Mesendoderm (in vitro differentiated cells): ENCODE measurements around the gene TPGS1.
A peak's percentile ranks its signal among the peaks of the same experiment; 100 is the strongest.

ENCODE experiments used
- DNase-seq: peaks from one replicate; pipeline ENCODE4 v3.0.0; 2013
- H2AK5ac ChIP-seq: 2 replicates; pipeline ENCODE4 v1.6.1; 2013; ENCODE audit warnings: low read length, inconsistent platforms
- H2BK120ac ChIP-seq: 2 replicates; pipeline ENCODE4 v1.6.1; 2013; ENCODE audit warnings: low read depth, mild to moderate bottlenecking, low read length, moderate library complexity, mixed read lengths
- H2BK15ac ChIP-seq: replicated peaks from 2 replicates; pipeline ENCODE4 v1.6.1; 2013; ENCODE audit warnings: low read depth, mild to moderate bottlenecking, moderate library complexity
- H2BK5ac ChIP-seq: 2 replicates; pipeline ENCODE4 v1.6.1; 2013; ENCODE audit warnings: low read length, inconsistent platforms
- H3K18ac ChIP-seq: 2 replicates; pipeline ENCODE4 v1.6.1; 2013; ENCODE audit warnings: mild to moderate bottlenecking, low read length, mixed read lengths
- H3K23ac ChIP-seq: one replicate; pipeline ENCODE4 v1.6.1; 2013; ENCODE audit warnings: low read length
- H3K27ac ChIP-seq: 2 replicates; pipeline ENCODE4 v1.5.1; 2013; ENCODE audit warnings: low read depth, mild to moderate bottlenecking, inconsistent platforms, low read length, moderate library complexity
- H3K27me3 ChIP-seq: 2 replicates; pipeline ENCODE4 v1.6.1; 2013; ENCODE audit warnings: low read length, control low read depth, mild to moderate bottlenecking, inconsistent platforms; ENCODE audit not compliant: insufficient read depth, poor library complexity
- H3K36me3 ChIP-seq: 2 replicates; pipeline ENCODE4 v1.6.1; 2013; ENCODE audit warnings: low read length, inconsistent platforms; ENCODE audit not compliant: control insufficient read depth, insufficient read depth
- H3K4ac ChIP-seq: one replicate; pipeline ENCODE4 v1.6.1; 2013; ENCODE audit warnings: low read depth, mild to moderate bottlenecking, low read length, moderate library complexity
- H3K4me1 ChIP-seq: 2 replicates; pipeline ENCODE4 v1.6.1; 2013; ENCODE audit warnings: low read depth, low read length, inconsistent platforms; ENCODE audit not compliant: control insufficient read depth
- H3K4me2 ChIP-seq: 2 replicates; pipeline ENCODE4 v1.6.1; 2013; ENCODE audit warnings: low read length
- H3K4me3 ChIP-seq: 2 replicates; pipeline ENCODE4 v1.5.1; 2013; ENCODE audit warnings: mild to moderate bottlenecking, low read length
- H3K56ac ChIP-seq: one replicate; pipeline ENCODE4 v1.6.1; 2013; ENCODE audit warnings: low read length
- H3K79me1 ChIP-seq: 2 replicates; pipeline ENCODE4 v1.6.1; 2013; ENCODE audit warnings: low read length, inconsistent platforms
- H3K79me2 ChIP-seq: 2 replicates; pipeline ENCODE4 v1.6.1; 2013; ENCODE audit warnings: mild to moderate bottlenecking, low read length; ENCODE audit not compliant: control insufficient read depth, insufficient read depth
- H3K9ac ChIP-seq: 2 replicates; pipeline ENCODE4 v1.6.1; 2013; ENCODE audit warnings: low read length, inconsistent platforms
- H4K5ac ChIP-seq: one replicate; pipeline ENCODE4 v1.6.1; 2013; ENCODE audit warnings: low read length
- H4K8ac ChIP-seq: one replicate; pipeline ENCODE4 v1.6.1; 2013; ENCODE audit warnings: low read depth, mild to moderate bottlenecking, control low read depth, low read length, moderate library complexity
- WGBS: extraction: QIAGEN DNeasy Blood & Tissue Kit; methylation state at CpG from one replicate; pipeline ENCODE4 v1.1.7; 2013; ENCODE audit warnings: low lambda C conversion rate, missing lambda C conversion rate; ENCODE audit not compliant: insufficient coverage; ENCODE audit errors: extremely low coverage; 5-methylcytosine and 5-hydroxymethylcytosine counted together

TPGS1 gene

DNA sequence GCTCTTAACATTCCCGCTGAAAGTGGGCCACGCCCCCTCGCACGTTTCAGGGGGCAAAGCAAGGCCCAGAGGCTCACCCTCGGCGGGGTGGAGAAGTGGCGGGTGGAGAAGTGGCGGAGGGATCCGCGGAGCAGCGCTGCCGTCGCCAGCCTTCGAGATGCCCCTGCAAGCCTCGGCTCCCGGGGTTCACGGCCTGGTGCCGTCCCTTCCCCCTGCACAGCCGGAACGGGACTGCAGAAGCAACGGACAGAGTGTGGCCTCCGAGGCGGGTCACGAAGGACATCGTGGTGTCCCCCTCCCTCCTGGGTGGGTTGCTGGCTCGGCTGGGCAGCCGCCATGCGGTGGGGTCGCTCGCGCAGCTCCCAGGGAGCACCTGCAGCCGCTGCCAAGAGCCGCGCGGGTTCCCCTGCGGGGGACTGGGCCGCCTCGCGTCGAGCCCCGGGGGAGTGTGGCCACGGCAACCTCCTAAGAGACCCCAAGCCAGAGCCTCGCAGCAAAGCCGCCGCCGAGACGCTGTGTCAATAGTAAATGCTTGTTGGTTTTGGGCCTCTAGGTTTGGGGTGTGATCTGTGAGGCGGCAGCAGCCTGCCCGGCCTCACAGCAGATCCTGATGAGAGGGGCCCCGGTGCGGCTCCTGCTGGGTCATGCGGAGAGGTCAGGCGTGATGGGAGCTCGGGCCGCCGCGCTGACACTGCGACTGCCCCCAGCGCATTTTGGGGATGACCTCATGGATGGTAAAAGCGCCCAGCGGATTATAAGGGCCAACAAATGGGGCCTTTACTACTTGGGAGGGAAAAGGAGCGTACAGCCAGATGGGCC, 5.5 kb downstream of the TPGS1 start:
- no peak overlapping the region for H3K18ac ChIP-seq
- DNase-seq: no peak
- no peak overlapping the region for H4K5ac ChIP-seq
- no peak overlapping the region for H3K4ac ChIP-seq
- H3K4me2 ChIP-seq: no peak overlapping the region
- no peak overlapping the region for H4K8ac ChIP-seq
- peaks cover 9% of the 10 kb centered on the region for H3K4me1 ChIP-seq
- H3K56ac ChIP-seq: peak overlapping the region; percentile 56
- no peaks in the 10 kb centered on the region for H3K36me3 ChIP-seq
- no peak overlapping the region for H3K23ac ChIP-seq
- no peak overlapping the region for H2BK15ac ChIP-seq
- no peaks in the 10 kb centered on the region for H3K79me2 ChIP-seq
- H3K27me3 ChIP-seq: no peaks in the 10 kb centered on the region
- no peak overlapping the region for H2BK5ac ChIP-seq
- no peak overlapping the region for H3K4me3 ChIP-seq
- no peak overlapping the region for H3K9ac ChIP-seq
- no peaks in the 10 kb centered on the region for H3K79me1 ChIP-seq
- no peak overlapping the region for H2BK120ac ChIP-seq
- H2AK5ac ChIP-seq: no peak overlapping the region
- WGBS: no CpG with 5 or more reads among the region's 62 CpGs
- no peak overlapping the region for H3K27ac ChIP-seq

- Histone ChIP-seq H4K5ac (no peak overlapping the region), H3K56ac (no peak overlapping the region), H3K4me1 (peaks cover 9% of the 10 kb centered on the region), H3K36me3 (no peaks in the 10 kb centered on the region), H2AK5ac (no peak overlapping the region), H3K23ac (no peak overlapping the region), H3K79me2 (no peaks in the 10 kb centered on the region), H2BK5ac (no peak overlapping the region), H2BK120ac (no peak overlapping the region), H3K4me2 (no peak overlapping the region), H3K4ac (no peak overlapping the region), H4K8ac (no peak overlapping the region), H3K27me3 (no peaks in the 10 kb centered on the region), H3K18ac (no peak overlapping the region), H3K4me3 (no peak overlapping the region), H3K9ac (no peak overlapping the region), H2BK15ac (no peak overlapping the region), H3K79me1 (no peaks in the 10 kb centered on the region), H3K27ac (no peak overlapping the region)
- no peak for DNase-seq
- no CpG with 5 or more reads among the region's 10 CpGs for WGBS
These were observed 6.3 kb downstream of the TPGS1 start for GRCh38 chr19:513368-514165.

DNA sequence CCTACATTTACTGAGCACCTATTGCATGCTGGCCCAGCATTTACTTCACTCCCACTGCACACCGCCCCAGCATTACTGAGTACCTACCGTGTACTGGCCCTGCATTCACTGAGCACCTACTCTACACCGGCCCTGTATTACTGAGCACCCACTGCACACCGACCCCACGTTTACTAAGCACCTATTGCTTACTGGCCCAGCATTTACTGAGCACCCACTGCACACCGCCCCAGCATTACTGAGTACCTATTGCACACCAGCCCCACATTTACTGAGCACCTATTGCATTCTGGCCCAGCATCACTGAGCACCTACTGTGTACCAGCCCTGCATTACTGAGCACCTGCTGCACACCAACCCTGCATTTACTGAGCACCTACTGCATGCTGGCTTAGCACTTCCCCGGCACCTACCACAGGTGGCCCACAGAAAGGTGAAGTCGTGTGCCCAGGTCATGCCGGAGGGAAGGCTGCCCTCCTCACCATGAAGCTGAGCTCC, 6.9 kb downstream of the TPGS1 start:
- no peak overlapping the region for H3K4me2 ChIP-seq
- no peak for DNase-seq
- no peak overlapping the region for H3K18ac ChIP-seq

GRCh38 chr19:517721-518597, 10.7 kb downstream of the TPGS1 start:
- Histone ChIP-seq H3K18ac (peak overlapping the region; percentile 42), H3K36me3 (no peaks in the 10 kb centered on the region), H3K4me3 (no peak overlapping the region), H3K56ac (peak overlapping the region; percentile 7), H2AK5ac (no peak overlapping the region), H2BK15ac (no peak overlapping the region), H3K79me2 (no peaks in the 10 kb centered on the region), H4K5ac (no peak overlapping the region), H3K4me1 (peaks cover 3% of the 10 kb centered on the region), H3K79me1 (no peaks in the 10 kb centered on the region), H3K4me2 (no peak overlapping the region), H2BK5ac (no peak overlapping the region), H3K9ac (no peak overlapping the region), H3K4ac (peak overlapping the region; percentile 2), H3K27ac (no peak overlapping the region), H4K8ac (no peak overlapping the region), H2BK120ac (no peak overlapping the region), H3K27me3 (no peaks in the 10 kb centered on the region), H3K23ac (no peak overlapping the region)
- no CpG with 5 or more reads among the region's 10 CpGs for WGBS
- DNase-seq: peak; percentile 93

More for the DNA sequence above, 6.9 kb downstream of the TPGS1 start:
- Histone ChIP-seq H3K23ac (no peak overlapping the region), H3K27me3 (no peaks in the 10 kb centered on the region), H2BK120ac (no peak overlapping the region), H3K56ac (no peak overlapping the region), H3K36me3 (no peaks in the 10 kb centered on the region), H3K79me2 (no peaks in the 10 kb centered on the region), H3K9ac (no peak overlapping the region), H3K79me1 (no peaks in the 10 kb centered on the region), H4K5ac (no peak overlapping the region), H3K4ac (no peak overlapping the region), H2AK5ac (no peak overlapping the region), H2BK15ac (no peak overlapping the region), H3K27ac (no peak overlapping the region), H3K4me1 (peaks cover 9% of the 10 kb centered on the region), H3K4me3 (no peak overlapping the region), H4K8ac (no peak overlapping the region), H2BK5ac (no peak overlapping the region)
- WGBS: no CpG with 5 or more reads among the region's 9 CpGs

DNA sequence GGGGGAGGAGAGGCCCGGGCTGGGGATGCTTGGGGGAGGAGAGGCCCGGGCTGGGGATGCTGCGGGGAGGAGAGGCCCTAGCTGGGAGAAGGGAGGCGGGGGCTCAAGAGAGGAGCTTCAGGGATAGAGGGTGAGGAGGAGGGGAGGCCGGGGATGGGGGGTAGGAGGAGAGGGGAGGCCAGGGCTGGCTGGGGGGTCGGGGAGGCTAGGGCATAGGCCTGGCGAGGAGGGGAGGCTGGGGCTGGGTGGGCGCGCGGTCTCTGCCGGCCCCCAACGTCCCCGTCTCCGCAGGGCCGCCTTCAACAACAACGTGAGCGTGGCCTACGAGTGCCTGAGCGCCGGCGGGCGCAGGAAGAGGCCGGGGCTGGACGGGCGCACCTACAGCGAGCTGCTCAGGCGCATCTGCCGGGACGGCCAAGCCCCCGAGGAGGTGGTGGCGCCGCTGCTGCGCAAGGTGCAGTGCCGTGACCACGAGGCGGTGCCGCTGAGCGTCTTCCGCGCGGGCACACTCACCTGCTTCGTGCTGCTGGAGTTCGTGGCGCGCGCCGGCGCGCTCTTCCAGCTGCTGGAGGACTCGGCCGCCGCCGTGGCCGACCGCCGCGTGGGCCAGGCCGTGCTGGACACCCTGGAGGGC, 11.4 kb downstream of the TPGS1 start:
- H4K5ac ChIP-seq: no peak overlapping the region
- no CpG with 5 or more reads among the region's 58 CpGs for WGBS
- H3K23ac ChIP-seq: no peak overlapping the region
- H3K56ac ChIP-seq: peak overlapping the region; percentile 70
- no peak overlapping the region for H2AK5ac ChIP-seq
- H3K18ac ChIP-seq: no peak overlapping the region
- H3K4me2 ChIP-seq: no peak overlapping the region
- H3K79me2 ChIP-seq: no peaks in the 10 kb centered on the region
- no peak overlapping the region for H2BK5ac ChIP-seq
- no peak overlapping the region for H2BK120ac ChIP-seq
- no peaks in the 10 kb centered on the region for H3K79me1 ChIP-seq
- peak overlapping the region; percentile 3 for H3K27ac ChIP-seq
- no peak overlapping the region for H3K9ac ChIP-seq
- H3K4me3 ChIP-seq: no peak overlapping the region
- no peak overlapping the region for H2BK15ac ChIP-seq
- no peak overlapping the region for H4K8ac ChIP-seq
- peaks cover 3% of the 10 kb centered on the region for H3K4me1 ChIP-seq
- no peak overlapping the region for H3K4ac ChIP-seq
- H3K27me3 ChIP-seq: no peaks in the 10 kb centered on the region
- DNase-seq: peak; percentile 68
- no peaks in the 10 kb centered on the region for H3K36me3 ChIP-seq
